Superior temporal gyrus (tissue), 1 donor: Measurements from ENCODE around the gene PRKCB.

Experiments used
- DNase-seq: peaks from one replicate; pipeline ENCODE4 v3.0.0-alpha.2; 2016; ENCODE audit errors: extremely low spot score

PRKCB gene

DNA sequence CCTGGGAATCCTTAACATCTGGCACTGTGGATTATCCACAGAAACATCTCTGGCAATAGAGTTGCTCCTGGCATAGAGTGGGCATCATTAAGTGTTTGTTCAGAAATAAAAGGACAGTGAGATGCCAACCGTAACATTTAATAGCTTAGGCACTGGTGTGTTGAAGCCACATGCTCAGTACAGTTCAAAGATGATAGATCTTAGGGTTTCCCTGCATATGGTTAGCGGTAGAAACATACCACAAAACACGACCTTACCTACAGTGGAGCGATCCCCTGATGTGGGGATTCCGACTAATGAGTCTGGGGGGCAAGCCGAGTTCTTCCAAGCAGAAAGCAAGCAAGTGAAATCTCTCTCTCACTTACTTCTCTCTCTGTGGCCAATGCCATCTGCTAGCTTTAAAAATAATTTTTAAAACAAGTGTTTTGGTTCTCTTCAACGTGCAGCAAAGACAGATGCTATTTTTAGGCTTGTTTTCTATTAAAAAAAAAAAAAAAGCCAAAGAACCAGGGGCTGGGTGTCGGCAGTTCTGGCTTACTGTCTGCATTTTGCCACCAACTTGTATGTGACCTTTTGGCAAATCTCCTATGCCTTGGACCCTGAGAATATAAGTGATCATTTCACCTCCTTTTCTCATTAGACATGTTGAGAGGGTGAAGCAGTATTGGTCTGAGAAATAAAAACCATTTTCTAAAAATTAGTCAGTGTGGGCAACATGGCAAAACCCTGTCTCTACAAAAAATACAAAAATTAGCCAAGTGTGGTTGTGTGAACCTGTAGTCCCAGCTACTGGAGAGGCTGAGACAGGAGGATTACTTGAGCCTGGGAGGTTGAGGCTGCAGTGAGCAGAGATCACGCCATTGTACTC, 331.1 kb downstream of the PRKCB start:
- DNase-seq: no peak

DNA sequence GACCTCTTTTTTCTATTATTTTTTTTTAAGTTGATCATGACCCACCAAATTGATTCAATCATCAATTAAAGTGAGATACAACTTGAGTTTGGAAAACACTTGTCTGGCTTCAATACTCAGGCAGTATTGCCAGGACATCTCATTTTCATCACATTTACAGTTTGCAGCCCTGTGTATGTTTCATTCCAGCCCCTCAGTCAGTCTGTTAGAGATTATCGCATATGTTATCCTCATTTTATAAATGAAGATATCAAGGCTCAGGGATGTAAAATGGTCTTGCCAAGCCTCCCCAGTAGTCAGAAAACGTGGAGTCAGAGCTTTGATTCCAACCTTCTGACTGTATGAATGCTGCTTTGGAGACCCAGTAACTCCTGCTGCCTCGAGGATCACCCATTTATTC, 333.1 kb downstream of the PRKCB start:
- no peak for DNase-seq

DNA sequence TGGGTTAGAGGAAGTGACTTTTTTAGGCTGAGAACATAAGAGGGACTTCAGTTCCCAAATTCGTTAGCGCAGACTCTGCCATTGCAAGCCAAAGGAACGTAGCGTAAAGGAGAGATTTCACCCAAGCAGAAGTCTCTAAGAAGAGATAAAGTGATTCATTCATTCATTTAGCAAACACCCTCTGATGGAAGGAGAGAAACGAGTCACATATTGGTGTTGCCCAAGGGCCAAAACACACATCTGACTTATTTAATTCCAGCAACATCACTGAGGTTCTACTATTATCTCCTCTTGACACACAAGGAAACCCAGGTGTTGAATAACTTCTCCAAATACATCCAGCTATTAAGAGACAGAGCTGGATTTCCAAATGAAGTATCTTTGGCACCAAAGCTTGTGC, 334.6 kb downstream of the PRKCB start:
- no peak for DNase-seq

DNA sequence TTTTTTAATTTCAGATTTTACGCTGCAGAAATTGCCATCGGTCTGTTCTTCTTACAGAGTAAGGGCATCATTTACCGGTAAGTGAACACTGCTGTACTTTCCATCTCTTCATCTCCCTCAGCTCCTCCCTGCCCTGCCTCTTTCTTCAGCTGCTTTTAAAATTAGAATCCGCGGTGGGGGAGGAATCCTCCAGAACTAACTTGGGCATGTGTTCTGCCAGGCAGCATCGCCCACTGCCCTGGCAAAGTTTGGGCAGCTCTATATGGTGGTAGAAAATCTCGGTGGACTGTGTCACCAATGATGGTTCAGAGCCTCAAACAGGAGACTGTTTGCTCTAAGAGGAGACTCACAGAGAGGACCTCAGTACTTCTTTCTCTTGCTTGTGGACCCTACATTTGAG, 338.7 kb downstream of the PRKCB start:
- peak; percentile 63 for DNase-seq

DNA sequence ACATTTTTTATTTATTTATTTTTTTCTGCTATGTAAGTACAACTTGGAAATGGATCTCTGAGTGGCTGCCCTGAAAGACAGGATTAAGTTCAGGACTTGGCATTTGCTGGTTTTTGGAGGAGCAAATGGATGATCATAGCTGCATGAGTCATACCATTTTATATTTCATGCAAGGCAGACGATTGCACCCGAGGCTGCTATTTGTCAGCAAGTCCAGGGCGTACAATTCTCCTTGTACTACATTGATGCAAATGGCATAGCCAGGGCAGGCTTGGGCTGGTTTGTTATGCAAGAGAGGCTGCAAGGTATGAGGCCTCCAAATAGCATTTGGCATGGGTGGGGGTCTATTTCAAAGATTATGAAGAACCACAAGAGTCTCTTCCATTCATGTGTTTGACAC, 339.2 kb downstream of the PRKCB start:
- peak; percentile 25 for DNase-seq

DNA sequence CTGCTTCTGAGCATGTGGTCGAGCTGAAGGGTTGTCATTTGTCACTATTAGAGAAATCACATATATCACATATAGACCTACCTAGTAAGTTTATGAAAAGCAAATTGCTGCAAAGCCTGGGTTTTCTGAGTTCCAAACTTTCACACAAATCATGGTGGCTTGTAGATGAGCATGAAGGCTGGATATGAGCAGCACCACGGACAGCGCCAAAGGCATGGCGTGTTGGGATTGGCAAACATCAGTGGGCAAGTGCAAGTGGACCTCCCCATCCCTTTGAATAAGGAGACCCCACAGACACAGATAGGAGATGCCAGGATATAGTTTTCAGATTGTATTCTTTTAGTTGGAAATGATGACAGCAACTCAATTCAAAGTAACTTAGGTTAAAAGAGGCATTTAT, 342.7 kb downstream of the PRKCB start:
- no peak for DNase-seq

DNA sequence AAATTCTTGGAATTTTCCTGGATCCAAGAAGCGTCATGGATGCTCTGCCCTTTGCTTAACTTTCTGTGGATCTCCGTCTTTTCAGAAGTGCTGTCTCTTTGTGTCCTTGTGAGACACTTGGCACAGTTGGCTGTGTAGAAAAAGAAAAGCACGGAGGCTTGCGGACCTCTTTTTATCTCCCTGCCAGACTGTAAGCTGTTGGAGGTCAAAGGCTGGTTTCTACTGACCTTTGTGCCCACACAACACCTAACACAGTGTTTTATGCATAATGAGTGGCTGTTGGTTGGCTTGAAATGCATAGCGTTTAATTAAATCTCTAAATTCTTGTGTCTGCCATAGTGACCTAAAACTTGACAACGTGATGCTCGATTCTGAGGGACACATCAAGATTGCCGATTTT, 344.7 kb downstream of the PRKCB start:
- DNase-seq: no peak

DNA sequence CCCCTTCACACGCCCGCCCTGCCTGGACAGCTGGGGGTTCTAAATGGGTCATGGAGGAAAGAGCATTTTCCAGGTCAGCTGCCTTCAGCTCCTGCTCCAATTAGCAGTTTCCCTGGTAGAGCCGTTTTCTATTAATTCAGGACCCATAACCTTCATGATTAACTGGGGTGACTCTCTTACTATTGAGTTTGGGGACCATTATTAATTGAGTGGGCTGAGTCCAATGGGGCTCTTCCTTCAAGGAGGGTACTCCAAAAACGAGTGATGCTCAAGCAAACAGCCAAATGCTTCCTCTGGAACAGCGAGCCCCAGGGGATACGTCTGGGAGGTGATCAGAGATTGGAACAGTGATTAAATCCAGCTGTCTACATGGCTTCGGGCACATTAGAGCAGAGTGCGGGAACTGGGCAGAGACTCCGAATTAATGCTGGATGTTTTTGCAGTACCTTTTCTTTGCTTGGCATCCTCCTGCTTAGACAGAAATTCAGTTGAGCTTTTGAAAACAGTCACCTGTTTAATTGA, 352.3 kb downstream of the PRKCB start:
- no peak for DNase-seq

DNA sequence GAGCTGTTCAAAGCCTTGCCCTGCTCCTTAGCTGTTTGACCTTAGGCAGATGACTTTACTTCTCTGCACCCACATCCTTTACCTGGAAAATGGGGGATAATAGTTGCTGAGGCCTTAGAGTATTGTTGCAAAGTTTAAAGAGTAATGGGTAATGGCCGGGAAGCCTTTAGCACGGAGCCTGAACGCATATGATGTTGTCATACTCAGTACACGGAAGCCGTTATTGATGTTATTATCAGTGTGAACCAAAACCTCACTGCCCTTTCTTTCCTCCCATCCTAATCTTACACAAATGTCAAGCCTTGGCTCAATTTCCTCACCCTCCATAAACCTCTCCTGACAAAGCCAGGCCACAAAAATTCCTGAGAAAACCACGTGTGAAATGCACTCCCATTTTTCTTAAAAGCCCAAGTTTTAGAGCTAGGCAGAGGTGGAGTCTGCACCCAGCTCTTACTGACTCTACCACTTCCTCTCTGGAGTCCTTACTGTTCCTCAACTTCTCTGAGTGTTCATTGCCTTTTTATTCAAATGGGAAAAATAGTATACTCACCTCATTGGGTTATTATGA, 353.1 kb downstream of the PRKCB start:
- no peak for DNase-seq

DNA sequence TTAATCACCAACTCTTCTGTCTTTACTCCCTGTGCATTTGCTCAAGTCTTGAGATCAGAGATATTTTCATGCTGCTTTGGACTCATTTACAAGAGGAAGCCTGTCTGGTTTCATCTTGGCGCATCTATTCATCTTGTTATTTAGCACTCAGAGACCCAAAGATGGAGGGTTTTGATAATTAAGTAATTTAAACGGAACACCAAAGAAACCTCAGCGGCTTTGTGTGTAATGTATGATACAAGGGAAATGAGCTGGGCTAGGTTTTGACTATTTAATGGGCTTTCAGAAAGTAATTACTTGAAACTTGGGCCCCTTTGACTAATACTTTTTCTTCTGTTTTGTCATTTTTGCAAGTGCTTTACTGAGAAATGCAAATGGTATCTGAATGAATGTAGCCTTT, 354.2 kb downstream of the PRKCB start:
- DNase-seq: no peak

DNA sequence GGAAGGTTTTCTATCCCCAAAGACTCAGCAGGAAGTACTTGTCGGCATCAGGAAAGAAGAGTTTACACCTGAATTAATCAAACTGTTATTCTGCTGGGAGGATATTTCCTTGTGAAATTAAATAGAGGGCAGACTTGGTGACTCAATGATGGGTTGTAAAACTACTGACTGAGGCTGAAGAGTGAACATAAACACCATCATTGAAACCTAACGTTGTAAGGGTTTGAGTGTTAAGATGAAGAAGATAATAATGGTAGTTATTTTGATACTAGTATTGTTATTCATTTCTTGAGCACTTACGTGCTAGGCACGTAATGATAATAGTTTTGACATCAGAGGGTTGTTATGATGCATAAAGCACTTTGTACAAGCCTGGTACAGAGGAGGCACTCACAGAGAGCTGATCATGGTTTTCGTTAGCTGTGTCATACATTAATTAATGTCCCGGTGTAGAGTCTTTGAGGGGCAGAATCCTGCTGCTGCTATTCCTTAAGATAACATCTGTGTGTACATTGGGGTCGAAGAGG, 356.2 kb downstream of the PRKCB start:
- no peak for DNase-seq

DNA sequence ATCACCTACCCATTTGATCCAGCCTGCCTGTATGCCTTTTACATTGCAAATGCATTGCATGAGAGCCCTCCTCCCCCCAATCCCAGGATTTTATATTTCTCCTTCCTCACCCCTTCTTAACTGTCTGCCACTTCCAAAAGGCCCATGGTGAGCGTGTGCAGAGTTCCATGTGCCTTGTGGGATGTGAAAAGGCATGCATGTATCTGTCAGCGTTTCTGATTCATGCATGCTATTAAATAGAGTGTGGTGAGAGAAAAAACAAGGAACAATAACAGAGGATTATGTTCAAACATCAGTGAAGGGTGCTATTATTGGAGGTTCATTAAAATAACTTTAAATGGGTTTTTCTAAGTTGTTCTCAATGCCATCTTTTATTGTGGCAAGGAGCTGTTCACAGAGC, 359.4 kb downstream of the PRKCB start:
- peak; percentile 28 for DNase-seq

DNA sequence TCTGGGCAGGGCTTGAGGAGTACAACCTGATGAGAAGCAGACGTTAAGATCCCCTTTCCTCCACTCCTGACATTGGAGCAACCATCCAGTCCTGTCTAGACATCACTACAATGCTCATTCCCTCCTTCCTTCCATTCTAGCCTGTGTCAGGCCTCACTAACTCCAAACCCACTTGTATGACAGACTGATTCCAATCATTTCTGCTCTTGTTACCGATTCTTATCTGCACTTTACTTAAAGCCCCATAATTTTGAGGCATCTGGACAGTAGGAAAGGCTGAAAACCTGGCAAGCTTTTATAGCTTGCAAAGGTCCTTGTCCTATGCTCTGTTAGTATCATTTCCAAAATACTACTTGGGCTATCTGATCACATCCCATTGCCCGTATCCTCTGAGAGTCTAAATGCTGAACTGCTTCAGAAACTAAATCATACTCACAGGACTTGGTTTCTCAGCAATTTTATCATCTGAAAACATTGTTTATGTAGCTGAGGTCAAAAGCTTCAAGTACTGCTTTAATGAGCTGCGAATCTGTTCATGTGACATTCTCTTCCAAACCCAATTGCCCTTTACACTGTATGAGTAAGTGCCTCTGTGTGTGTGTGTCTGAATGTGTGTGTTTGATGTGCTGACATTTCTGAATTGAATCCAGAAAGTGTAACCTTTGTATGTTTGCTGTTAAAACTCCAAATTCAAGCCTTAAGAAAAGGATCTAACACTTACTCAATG, 363.2 kb downstream of the PRKCB start:
- no peak for DNase-seq

DNA sequence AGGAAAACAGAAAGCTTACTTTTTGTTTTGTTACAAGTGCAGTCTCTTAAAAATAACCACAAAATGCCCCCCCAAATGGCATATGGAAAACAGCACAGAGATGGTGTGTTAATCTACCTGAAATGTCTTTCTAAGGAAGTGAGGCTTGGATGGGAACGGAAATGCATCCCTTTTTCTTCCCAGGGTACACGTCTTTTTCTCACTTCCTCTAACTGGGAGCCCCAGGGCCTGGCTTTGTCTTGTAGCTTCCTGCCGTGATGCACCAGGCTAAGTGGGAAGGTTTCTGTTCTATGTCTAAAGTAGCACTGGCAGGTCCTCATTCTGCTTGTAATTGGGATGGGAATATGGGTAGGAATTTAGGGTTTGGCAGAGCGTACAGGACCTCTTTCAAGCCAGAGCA, 367.9 kb downstream of the PRKCB start:
- DNase-seq: no peak

DNA sequence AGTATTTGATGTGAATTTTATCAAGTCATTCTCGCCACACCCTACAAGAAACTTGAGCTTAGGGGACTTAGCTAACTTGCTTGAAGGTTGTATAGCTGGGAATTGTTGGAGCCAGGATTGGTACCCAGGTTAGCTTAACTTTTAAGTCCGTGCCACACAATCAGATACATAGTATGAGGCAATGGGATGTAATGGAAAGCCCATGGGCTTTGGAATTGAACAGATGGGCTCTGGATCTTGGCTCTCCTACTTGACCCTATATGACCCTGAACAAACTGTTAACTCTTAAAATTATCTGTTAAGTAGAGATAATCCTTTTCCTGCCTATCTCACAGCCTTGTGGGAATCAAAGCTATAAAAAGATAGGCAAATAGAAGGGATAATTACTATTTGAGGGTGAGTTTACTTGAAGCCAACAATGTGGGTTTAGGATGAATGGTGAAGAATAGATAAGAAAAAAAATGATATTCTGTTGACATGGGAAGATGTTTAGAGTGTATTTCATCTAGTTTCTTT, 368.4 kb downstream of the PRKCB start:
- DNase-seq: no peak

DNA sequence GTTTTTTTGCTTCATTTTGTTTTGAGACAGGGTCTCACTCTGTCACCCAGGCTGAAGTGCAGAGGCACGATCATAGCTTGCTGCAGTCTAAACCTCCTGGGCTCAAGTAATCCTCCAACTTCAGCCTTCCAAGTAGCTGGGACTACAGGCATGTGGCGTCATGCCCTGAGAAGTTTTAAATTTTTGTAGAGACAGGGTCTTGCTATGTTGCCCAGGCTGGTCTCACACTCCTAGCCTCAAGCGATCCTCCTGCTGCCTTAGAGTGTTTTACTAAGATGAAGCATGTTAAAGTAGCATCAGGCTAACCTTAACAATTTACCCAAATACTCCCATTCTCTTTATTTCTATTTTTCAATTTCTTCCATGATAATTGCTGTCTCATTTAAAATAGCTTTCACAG, 371.1 kb downstream of the PRKCB start:
- no peak for DNase-seq

DNA sequence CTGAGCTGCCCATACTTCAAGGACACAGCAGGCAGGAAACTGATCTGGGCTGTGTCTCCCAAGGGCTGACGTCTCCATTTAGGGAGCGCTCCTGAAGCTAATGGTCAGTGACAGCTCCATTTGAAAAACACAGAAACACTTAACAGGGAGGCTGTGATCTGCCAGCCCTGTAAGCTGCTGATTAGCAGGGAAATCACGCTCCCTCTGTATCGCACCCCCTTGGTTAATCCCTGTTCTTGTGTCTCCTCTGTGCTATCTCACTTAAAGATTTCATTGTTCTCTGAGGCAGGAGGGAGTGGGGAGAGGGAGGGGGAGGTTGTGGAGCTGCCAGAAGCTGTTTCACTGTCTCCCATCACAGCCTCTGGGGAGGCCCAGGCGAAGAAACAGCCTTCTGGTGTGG, 372.9 kb downstream of the PRKCB start:
- DNase-seq: peak; percentile 88

DNA sequence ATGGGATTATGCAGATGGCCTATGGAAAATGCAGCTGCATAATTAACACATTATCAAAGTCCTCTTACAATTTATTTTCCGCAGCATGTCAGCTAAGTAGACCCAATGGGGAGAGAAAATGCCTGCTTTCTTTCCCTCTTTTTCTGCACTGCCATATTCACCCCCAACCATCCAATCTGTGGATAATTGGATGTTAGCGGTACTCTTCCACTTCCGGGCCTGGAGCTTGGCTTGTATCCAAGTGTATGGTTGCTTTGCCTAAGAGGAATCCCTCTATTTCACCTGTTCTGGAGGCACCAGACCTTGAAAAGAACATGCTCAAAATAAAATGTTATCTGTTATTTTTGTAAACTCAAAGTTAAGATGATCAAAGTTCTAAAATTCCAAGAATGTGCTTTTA, 379.2 kb downstream of the PRKCB start:
- no peak for DNase-seq

DNA sequence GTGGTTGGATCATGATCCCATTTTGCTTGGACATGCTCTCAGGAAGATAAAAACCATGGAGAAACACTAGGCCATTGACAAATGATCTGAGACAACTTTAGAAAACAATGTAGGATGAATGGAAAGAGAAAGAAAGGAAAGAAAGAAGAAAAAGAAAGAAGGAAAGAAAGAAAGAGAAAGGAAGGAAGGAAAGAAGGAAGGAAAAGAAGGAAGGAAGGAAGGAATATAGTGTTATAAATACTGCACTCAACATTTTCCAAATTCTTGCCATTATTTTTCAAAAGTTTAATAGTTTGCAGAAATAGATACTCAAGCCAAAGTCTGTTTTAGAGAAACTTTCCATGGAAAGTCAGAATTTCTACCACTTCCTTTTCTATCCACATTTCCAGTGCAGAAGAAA, 381.2 kb downstream of the PRKCB start:
- DNase-seq: no peak

DNA sequence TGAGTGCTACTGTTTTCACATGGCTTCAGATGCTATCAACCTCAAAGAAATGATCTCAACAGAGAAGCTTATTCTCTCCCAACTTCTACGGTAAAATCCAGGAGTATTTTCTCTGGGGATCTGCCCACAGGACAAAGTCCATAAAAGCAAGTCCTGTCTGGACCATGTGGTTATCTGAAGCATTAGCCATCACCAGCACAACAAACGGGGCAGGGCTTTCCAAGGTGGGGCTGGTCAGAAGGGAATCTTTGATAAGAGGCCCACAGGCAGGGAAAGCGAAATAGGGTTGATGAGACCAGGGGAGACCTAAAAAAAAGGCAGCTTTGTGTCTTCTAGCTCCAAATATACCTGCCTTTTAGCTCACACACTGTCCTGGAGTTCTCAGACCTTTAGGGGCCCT, 381.7 kb downstream of the PRKCB start:
- DNase-seq: no peak

DNA sequence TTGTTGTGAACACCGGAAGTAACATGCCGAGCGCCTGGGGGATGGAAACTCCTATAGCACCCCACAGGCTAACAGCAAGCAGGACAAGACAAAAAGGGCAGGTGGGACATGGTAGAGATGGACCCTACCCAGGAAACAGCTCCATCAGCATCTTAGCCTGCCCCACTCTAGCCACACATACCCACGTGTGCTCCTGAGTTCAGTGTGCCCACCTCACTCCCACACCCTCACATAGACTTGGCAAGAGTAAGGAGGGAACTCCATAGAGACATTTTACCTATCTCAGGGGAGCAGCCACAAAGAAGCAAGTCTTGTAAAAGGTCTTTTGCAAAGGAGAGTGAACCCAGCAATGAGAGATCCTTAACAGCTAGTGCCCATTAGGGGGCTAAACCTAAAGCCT, 382.5 kb downstream of the PRKCB start:
- DNase-seq: no peak

DNA sequence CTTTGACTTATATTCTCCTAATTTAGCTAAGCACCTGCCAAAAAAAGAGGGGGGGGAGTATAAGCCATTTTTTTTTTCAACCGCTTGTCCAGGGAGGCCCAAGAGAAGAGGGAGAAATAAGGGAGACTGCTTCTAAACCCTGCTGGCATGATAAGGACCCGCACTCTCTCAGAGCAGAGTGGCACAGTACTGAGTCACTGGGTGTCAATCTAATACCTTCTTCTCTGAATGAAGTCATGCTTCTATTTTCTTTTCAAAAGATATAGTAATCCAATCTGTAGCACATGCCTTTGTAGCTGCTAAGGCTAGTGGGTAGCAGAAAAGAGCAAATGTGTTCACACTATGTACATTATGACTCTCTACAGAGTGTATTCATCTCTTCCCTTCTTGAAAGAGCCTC, 385.4 kb downstream of the PRKCB start:
- DNase-seq: no peak
